Measurements from ENCODE around the gene GPR84.

Gene GPR84

DNA sequence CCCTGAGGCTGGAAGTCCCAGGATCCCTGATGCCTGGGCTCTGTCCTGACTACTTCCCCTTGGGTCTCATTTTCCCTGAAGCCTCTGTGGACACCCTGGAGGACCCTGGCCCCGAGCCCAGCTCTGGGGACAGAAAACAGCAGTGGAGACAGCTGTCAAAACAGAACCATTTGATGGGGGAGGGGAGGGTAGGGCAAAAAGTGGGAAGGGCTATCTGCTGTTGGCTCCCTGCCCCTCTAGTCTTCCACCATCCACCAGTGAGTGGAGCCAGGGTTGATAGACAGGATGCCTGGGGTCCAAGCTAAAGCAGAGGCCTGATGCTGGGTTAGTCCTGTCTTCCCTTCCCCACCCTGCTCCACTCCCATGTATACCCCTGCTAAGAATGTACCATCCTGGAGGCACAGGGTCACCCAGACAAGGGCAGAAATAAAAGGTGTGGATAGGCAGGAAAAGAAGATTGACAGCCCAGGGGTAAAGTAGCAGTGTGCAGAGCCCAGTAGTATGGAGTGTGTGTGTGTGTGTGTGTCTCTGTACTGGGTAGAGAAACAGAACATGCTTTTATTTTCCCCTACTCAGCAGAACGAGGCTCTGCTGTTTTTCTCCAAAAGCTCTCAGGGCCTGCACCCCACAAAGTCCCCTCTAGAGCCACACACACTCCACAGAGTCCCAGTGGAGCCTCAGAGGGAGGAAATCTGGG is 10.4 kb upstream of the GPR84 start:
- no peak for DNase-seq (ENCODE audit: low read depth in 2 of 2)

DNA sequence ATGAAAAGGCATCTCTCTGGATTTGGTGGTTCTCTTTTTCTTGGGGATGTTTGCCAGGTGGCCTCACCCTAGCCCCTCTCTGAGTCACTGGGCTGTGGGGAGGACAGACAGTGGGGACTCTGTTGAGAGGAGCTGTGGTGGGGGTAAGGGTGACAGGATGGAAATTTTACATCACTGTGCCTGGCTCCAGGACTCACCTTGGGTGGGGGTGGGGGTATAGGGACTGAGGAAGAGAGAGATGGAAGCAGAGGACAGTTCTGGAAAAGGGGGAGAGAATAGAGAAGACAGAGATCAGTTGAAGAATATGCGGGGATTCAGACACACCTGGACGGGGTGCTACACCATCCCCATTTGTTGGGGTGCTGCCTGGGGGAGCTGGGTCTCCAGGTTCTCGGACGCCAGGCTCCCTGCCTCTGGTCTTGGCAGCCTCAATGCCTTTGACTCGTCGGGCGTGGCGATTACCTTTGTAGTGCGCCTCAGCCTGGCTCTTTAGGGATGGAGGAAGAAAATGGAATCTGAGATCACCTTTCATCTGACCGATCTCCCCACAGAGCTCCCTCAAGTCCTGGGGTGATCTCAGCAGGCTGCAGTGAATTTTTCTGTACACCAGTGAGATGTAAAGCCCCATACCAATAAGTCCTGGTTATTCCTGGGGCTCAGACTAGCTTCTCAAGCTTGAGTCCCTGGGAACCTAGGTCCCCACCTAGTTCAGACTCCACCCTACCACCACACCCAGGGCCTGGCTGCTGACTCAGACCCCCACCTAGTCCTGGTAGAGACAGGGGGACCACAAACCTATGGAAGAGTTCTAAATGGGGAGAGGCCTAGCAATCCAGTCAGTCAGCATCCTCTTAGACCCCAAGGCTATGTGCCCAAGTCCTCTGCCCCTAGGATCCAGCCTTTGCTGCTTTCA is 9.6 kb upstream of the GPR84 start:
- DNase-seq (ENCODE audit: low read depth in 2 of 2) = no peak

DNA sequence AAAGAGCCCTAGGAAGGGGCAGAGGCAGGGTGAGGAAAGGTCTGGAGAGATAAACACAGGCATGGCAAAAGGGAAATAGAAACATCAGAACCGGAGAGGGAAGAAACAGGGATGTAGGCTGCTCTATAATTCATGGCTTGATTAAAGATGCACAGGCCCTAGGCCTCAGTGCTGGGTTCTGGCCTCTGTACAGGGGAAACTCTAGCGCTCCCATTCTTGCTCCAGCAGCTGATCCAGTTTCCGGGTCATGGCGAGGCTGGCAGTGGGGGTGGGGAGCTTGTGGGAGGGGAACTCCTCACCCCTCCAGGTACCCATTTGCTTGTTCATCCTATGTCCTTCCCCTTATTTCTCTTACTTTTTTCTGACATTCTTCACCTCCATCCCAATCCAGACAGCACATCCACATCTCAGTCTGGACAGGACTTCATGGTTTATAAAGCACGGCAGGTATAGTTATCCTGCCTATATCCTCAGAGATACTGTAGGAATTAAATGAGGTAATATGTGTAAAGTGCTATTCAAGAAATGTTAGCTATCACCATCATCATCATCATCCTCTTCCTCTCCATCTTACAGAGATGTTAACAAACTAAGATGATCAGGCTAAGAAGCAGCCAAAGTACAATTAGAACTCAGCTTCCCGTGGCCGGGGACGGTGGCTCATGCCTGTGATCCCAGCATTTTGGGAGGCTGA is 8.0 kb upstream of the GPR84 start:
- no peak for DNase-seq (ENCODE audit: low read depth in 2 of 2)

DNA sequence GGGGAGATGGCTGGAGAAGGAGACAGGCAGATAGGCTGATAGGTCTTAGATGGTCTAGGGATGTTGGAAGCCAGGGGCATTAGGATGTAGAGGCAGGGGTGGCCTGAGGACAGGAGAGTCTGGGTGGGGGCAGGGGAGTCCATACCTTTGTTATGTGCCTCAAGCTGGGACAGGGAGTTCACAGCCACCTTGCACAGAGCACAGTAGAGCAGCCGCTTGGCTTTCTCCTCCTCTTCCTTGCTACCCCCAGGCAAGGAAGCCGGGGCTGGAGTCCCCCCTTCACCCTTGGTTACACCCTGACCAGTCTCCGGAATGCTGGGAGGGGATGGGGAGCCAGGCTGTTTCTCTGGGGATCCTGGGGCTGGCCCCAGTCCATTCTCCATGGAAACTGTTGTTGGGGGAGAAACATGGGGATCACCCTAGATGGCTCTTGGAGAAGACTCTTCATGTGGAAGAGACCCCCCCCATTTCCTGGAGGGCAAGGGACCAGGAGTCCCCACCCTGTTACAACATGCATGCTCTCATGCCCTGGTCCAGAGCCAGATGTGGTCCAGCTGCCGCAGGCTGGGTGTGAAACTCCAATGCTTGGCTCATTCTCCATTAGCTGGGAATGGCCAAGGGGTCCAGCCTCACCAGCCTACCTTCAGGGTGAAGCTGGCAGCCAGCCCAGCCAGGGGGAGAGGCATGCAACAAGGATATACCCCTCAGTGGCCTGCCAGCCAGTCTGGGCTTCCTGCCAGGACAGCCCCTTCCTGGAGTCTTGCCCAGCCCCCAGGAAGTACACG is 7.2 kb upstream of the GPR84 start:
- DNase-seq (ENCODE audit: low read depth in 2 of 2) = no peak

DNA sequence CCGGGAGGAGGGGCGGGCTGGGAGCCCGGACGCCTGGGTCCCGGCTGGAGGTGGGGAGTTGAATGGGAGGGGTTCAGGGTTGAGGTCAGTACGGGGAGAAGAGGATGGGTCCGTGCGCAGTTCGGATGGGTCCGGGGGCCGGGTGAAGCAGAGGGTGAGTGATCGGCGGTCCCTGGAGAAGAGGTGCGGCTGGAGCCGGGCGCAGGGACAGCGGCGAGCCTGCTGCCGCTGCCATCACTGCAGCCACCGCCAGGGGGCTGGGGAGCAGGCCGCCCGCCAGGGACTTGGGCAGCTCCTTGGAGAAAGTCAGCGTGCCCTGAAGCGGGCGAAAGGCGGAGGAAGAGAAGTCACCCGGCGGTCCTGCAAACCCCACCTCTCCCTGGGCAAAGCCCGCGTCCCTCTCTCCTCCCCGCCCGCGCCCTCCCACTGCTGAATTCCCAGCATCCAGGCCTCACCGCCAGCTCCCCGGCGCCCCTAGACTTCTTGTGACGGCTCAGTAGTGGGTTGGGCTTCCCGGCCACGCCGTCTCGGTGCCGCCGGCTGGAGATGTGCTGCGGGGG is 6.0 kb upstream of the GPR84 start:
- DNase-seq (ENCODE audit: low read depth in 2 of 2) = no peak

DNA sequence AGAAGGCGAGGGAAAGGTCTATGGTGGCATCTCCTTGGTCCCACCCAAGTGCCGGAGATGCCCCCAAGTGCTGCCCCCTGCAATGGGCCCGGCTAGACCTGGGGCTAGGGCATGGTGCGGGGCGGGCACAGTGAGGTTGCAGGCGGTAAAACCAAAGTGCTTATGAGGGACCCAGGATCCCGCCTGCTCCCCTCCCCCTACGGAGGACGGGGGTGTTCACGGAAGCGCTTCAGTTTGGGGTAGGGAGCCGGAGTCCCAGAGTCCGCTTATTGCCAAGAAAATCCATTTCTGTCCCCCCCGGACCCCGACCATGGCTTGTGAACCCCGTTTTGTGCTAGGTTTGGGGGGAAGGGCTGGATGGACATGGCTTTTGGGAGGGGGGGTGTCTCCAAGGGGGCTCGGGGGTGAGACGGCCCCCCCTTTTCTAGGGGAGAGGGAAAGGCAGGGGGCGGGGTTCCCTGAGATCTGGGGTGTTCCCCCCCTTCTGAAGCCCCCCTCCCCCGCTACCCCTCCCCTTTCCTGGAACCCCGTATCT is 5.4 kb upstream of the GPR84 start:
- DNase-seq (ENCODE audit: low read depth in 2 of 2) = no peak

DNA sequence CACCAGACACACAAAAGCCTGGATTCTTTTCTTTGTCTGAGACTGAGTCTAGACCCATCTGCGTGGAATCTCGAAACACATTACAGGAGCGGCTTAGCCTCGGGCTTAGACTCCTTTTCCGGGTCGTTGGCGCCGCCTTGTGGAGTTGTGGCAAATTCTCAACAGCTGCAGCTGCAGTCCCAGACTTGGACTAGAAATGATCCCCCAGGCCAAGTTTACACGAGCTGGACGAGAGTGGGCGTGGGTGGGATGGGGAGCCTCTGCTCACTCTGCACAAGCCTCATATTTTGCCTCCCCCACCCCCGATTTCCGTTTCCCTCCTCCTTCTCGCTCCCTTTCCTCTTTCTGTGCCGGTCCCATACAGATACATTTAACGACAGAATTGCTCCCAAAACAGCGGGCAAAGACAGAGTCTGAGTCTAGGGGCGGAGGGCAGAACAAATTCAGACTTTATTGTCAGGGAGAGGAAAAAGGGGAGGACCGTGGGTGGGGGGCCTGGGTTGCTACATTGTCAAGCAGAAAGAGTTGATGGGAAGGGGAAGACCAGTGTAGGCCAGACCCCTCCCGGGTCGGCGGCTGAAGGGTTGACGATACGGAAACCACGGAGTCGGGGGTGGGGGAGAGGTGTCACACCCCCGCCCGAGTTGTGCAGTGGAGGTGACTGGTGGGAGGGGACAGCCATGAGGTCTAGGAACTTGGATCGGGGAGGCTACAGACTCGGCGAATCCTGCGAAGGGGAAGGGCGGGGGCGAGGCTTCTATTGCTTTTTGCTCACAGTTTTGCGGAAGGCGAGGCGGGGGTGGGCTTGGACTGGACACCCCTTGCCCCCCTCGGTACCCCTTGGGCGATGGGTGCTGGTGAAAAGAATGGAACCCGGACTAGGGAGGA is 4.7 kb upstream of the GPR84 start:
- DNase-seq (ENCODE audit: low read depth in 2 of 2) = peak; percentile 90 to 92

DNA sequence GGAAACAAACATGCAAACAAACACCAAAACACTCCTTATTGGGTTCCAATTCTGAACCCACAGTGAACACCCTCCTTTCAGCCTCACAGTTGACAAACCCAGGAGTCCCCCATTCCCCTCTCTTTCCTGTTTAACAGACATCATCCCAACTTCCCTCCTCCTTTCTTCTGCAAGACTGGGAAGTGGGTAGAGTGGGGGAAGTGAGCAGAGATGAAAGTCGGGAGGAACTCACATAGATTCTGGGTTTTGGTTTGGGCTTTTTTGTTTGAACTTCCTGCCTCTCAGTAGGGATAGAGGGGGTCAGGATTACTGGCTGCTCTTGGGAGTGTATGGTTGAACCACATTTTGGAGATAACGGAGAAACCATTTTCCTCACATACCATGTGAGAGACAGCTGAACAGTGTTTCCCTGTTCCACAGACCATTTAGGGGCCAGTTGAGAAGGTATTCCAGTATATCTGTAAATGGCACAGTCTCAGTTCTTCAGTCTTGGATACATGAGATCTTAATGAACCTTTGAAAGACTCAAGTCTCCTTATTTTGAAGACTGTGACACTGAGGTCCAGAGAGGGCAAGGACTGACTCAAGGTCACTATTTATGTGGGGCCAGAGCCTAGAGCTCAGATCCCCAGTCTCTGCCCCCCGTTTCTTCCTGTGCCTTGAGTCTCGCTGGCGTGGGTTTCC is 3.9 kb upstream of the GPR84 start:
- DNase-seq (ENCODE audit: low read depth in 2 of 2) = no peak

DNA sequence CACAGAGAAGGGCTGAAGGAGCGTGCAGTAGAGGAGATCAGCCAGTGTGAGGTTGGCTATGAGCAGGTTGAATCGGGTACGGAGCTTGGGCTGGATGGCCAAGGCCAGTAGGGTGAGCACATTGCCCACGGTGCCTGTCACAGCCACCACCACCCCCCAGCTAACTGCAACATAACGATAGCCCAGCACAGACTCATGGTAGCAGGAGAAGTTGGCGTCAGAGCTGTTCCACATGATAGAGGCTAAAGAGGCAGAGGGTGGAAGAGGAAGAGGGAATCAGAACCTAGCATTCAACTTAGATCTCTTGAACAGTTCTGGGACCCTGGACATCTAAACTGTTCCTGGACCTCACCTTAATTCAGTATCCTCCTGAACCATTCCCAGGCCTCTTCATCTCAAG is 668 bp downstream of the GPR84 start:
- DNase-seq (ENCODE audit: low read depth in 2 of 2) = no peak

DNA sequence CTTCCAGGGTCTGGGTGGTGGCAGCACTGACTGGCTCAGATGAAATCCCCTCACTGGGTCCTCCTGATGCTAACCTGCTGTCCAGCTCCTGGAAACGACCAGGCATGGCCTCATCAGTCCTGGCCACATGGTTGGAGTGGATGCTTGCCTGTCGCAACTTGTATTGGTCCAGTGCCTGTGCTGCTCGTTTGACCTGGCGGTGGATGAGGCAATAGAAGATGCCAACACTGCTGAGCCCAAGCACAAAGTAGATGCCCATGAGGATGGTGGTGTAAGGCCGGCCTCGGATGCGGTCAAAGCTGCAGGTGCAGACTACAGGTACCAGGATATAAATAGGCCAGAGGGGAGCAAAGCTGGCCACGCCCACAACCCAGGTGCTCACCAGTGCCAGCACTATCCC is 1.2 kb downstream of the GPR84 start:
- no peak for DNase-seq (ENCODE audit: low read depth in 2 of 2)

DNA sequence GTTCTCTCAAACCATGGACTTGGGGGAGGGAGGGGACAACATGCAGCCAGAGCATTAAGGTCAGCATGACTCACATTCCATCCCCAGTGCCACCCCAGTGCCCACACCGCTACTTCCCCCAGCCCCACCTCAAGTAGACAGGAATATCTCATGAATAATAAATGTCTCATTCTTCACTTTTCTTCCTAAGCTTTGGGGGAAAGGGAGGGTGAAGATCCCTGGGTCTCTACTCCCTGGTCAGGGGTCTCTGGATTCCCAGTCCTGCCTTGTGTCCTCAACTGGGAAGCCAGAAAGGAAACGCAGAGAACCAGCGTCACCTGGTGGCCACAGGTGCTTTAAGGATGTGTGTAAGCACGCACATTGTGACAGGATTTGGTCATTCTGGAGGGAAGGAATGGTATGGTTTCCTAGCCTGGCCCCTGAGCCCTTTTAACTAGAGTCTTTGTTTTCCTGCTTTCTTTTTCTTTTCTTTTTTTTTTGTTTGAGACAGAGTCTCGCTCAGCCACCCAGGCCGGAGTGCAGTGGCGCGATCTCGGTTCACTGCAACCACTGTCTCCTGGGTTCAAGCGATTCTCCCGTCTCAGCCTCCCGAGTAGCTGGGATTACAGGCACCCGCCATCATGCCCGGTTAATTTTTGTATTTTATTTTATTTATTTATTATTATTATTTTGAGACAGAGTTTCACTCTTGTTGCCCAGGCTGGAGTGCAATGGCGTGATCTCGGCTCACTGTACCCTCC is 3.4 kb downstream of the GPR84 start:
- peak; percentile 37 to 54 for DNase-seq (ENCODE audit: low read depth in 2 of 2)

DNA sequence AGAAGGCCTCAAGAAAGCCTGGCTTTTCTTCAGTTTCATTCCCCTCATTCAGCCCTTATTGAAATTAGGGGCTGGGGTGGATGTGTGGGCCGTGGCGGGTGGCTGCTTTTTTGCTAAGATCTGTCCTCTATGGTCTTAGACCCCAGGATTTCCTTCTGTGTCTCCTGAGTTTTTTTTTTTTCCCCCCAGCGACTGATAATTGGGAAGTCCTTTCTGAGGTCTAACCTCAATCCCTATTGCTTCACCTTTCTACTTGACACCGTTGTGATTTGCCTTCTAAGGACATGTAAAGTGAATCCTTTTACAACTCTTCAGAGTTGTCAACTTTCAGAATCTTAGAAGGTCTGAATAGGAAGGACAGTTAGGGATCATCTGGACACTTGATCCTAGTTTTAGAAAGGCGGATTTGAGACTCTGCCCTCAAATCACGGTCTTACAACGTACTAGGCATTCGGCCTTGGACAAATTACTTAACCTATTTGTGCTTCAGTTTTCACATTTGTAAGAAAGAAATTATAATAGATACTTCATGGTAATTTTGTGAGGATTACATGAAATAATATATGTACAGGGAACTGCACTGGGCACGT is 4.4 kb downstream of the GPR84 start:
- DNase-seq (ENCODE audit: low read depth in 2 of 2) = no peak

DNA sequence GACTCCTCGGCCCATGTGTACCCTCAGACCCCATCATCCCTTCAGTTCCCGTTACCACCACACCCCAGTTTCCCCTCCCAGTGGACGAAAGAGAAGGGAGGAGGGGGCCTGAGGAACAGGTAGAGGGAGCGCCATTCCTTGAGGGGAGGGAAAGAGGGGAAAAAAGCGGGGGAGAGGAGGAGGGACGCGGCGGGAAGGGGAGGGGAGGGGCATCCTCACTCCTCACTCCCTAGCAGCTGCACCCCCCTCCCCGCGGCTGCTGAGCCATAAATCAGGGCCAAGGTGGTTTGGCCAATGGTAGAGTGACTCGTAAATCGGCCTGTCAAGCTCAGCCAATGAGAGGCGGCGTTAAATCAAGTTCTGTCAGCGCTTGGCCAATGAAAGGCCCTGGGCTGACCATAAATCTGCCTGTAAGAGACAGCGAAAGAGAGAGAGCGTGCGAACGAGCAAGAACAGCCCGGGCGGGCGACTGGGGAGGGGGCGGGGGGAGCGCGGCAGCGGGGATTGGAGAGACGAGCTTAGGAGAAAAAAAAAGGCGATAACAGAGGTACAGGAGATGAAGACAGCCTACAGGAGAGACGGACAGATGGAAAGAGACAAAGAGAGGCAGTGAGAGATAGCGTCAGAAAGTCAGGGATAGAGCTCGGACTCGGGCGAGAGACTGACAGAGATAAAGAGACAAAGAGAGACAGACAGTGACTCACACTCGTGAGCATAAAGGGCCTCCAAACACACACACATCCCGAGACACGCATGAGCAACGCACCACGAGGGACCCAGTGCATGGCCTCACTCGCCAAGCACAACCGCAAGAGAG is 5.1 kb downstream of the GPR84 start:
- peak; percentile 77 to 87 for DNase-seq (ENCODE audit: low read depth in 2 of 2)

DNA sequence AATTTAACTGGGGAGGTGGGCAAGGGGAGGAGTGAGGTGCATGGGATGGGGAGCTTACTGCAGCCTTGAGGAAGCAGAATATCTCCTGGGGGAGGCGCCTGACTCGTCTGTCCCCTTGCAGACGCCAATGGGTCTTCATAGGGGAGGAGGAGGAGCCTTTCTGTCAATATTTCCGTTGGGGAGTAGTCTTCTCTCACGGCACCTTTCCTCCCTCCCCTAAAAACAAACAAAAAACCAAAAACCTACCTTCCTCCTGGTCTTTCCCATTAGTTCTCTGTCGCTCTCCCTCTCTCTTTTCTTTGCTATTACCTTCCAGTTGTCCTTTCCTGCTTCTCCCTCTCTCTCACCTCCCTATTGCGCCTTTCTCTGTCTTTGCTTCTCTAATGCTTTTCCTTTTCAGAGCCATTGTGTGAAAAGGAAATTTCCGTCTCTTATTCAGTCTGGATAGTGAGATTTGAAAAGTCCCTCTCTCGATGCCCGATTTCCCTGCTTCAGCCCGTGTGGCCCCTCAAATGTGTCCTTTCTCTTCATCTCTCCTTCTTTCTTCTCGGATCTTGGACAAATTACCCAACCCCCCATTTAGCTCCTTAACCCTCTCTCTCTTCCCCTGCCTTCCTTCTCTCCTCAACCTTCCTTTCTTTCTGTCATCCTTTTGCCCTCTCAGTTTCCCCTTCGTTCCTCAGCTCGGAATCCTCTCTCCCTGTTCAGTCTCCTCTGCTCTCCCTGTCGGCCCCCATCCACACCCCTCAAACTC is 5.9 kb downstream of the GPR84 start:
- peak in 1 of 2 donors; percentile 24 for DNase-seq (ENCODE audit: low read depth in 2 of 2)

DNA sequence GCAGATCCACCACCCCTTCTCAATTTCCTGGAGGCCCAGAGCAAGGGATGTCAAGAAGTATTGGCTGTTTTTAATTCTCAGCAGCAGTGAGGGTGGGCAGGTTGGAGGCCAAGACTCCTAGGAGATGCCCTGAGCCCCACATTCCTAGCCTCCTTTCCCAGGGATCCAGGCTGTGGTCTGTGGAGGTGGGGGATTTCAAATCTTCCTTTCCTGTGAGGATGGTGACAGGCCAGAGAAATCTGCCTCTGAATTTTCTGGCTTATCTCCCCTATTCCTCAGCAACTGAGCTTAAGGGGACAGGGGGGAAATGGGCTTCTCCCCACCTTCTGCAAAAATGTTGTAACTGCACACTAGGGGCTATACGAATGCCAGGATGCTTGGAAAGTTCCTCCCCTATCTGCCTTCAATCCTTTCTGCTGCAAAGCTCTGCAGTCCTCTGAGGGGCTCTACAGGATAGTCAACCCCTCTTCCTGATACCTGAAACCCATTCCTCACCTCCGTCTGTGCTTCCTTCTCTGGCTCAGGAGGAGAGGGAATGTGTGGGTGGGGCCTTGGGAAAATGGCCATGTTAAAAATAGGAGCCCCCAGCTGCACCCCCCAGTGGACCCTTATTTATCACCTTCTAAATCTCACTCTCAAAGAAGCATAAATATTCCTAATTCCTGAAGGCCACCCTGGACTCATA is 6.6 kb downstream of the GPR84 start:
- no peak for DNase-seq (ENCODE audit: low read depth in 2 of 2)

DNA sequence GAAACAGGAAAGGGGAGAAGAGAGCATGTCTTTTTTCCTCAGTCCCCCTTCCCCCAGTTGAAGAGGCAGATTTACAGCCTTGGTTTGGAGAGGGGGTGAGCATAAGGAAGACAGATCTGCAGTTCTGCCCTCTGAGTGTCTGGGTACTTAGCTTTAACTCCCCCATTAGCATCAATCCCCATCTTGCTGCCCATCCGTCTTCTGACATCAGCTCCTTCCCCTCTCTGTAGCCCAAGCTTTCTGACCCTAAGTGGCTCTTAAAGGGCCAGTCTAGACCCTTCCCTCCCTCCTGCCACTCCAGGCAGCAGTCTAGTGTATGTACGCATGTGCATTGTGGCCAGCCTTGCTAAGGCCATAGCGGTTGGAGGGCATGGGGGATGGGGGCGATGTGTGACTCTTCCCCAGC is 7.3 kb downstream of the GPR84 start:
- no peak for DNase-seq (ENCODE audit: low read depth in 2 of 2)

Measured in stimulated activated CD4-positive, alpha-beta T cell treated with anti-CD3 and anti-CD28 coated beads, Interleukin-1b, Interleukin-23, amount 100 ng/mL, for 4 hours (primary cell).